Prostate gland (tissue), 2 donors: ENCODE measurements around the gene MAP4K4. TPM values are rescaled to one million over a fixed set of nuclear protein-coding genes. Genes with fewer than 3 reads are reported as not detected.

Experiments
- DNase-seq: peaks from one replicate; pipeline ENCODE4 v3.0.0-alpha.2; 2019; ENCODE audit warnings: low spot score
- H3K27ac ChIP-seq, 2 donors: fragments of 200-600 bp; sonication (generic); 2 replicates each; pipeline ENCODE4 v1.5.1; 2017 to 2019
- H3K27me3 ChIP-seq: fragments of 200-600 bp; sonication (generic); replicated peaks from 2 replicates; pipeline ENCODE4 v1.5.1; 2019; ENCODE audit not compliant: insufficient read depth
- H3K36me3 ChIP-seq, 2 donors: fragments of 200-600 bp; sonication (generic); 1 replicate in 1 of 2; 2 replicates in 1 of 2; pipeline versions ENCODE4 v1.5.1 to v1.8.1; 2017 to 2019
- H3K4me1 ChIP-seq: fragments of 200-600 bp; sonication (generic); replicated peaks from 2 replicates; pipeline ENCODE4 v1.5.1; 2019
- H3K4me3 ChIP-seq, 2 donors: fragments of 200-600 bp; sonication (generic); 2 replicates each; pipeline ENCODE4 v1.5.1; 2017 to 2019
- H3K9me3 ChIP-seq: fragments of 200-600 bp; sonication (generic); 2 replicates; pipeline ENCODE4 v1.5.1; 2017
- POLR2A ChIP-seq: fragments of 450-650 bp; IDR thresholded peaks from one replicate; pipeline ENCODE4 v1.6.1; 2016; ENCODE audit warnings: antibody characterized with exemption, mild to moderate bottlenecking
- POLR2AphosphoS5 ChIP-seq: sonication (generic); formaldehyde crosslinking; IDR thresholded peaks from one replicate; pipeline ENCODE4 v1.6.1; 2017; ENCODE audit warnings: antibody characterized with exemption
- WGBS: methylation state at CpG from one replicate; pipeline ENCODE4 v1.1.5; 2018; 5-methylcytosine and 5-hydroxymethylcytosine counted together
- intact Hi-C: fragments of 100-400 bp; cut with DNase I; formaldehyde crosslinking; loops from one replicate; pipeline ENCODE4 v1.14.2; 2022
- total RNA-seq, 2 donors: library from RNA; depleted of rRNA; stranded (reverse); fragments of >200 nt; gene quantifications; one replicate each; pipeline ENCODE4 v1.1.0, GENCODE V29; 2016
- TF ChIP-seq, protein P1 (sequence below), 4 experiments: fragments of 200-600 bp in 2 of 4; fragments of 450-650 bp in 2 of 4; sonication (generic) in 2 of 4; IDR thresholded peaks; 1 replicate in 3 of 4; 2 replicates in 1 of 4; pipeline ENCODE4 v1.5.1; 2016 to 2019; ENCODE audit warnings: antibody characterized with exemption in 4 of 4, mild to moderate bottlenecking in 2 of 4, moderate library complexity in 2 of 4

MAP4K4 gene
- total RNA-seq, 2 donors from 2014 or later: 23.6 to 107 TPM

DNA sequence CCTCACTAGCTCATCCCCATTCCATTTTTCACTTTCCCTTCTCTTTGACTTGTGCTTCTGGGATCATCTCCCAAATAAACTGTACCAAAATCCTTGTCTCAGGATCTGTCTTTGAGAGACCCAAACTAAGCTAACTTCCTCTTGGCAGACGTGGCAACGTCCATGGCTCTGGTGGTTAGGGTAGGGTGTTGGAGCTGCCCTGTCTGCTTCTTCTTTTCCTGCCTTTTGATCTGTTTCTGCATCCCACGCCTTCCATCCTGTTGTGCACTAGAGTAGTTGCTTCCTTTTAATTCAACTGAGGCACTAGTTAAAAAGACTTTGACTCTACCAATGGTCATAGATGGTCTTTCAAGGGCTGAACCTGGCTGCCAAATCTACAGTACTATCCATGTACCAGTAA, 5.5 kb upstream of the MAP4K4 start:
- TF ChIP-seq POLR2AphosphoS5: no peak
- no peak for TF ChIP-seq POLR2A
- TF ChIP-seq, protein P1, sequence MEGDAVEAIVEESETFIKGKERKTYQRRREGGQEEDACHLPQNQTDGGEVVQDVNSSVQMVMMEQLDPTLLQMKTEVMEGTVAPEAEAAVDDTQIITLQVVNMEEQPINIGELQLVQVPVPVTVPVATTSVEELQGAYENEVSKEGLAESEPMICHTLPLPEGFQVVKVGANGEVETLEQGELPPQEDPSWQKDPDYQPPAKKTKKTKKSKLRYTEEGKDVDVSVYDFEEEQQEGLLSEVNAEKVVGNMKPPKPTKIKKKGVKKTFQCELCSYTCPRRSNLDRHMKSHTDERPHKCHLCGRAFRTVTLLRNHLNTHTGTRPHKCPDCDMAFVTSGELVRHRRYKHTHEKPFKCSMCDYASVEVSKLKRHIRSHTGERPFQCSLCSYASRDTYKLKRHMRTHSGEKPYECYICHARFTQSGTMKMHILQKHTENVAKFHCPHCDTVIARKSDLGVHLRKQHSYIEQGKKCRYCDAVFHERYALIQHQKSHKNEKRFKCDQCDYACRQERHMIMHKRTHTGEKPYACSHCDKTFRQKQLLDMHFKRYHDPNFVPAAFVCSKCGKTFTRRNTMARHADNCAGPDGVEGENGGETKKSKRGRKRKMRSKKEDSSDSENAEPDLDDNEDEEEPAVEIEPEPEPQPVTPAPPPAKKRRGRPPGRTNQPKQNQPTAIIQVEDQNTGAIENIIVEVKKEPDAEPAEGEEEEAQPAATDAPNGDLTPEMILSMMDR (IDR thresholded peaks at IDR 0.05): no peak
- no peaks in the 10 kb centered on the region for H3K9me3 ChIP-seq
- intact Hi-C loops: loop anchor here (10.0 kb wide), 1 partner anchor 177 kb away; no protein-coding TSS in a partner anchor
- H3K36me3 ChIP-seq: no peaks in the 10 kb centered on the region
- no peaks in the 10 kb centered on the region for H3K4me1 ChIP-seq
- no peaks in the 10 kb centered on the region for H3K27me3 ChIP-seq
- H3K4me3 ChIP-seq: no peak overlapping the region
- no peak overlapping the region for H3K27ac ChIP-seq
- 62% methylated on average over 3 of the region's 3 CpGs for WGBS
- DNase-seq: no peak

DNA sequence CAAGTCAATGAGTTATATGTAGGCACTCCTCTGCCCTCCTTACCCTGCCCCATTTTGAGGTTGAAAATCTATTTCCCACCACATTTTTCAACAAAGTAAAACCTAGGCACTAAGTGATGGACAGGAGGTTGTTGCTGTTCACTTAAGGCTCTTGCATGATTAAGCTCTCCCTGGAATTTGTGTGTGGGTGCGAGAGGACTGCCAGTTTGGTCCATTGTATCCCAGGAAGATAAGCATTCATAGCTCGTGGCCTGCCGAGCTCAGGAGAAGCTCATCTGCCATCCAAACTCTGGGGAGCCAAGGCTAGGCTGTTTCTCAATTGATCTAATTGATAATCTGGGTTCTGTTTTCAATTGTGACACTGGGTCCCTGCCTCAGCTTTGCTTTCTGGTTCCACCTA, 4.7 kb upstream of the MAP4K4 start:
- TF ChIP-seq POLR2AphosphoS5 (no peak), POLR2A (no peak)
- TF ChIP-seq, protein P1 (IDR thresholded peaks at IDR 0.05): no peak
- WGBS: 94% methylated on average over 3 of the region's 3 CpGs
- no peak for DNase-seq
- no peak overlapping the region for H3K27ac ChIP-seq
- H3K27me3 ChIP-seq: no peaks in the 10 kb centered on the region
- intact Hi-C loops: loop anchor here (10.0 kb wide), 1 partner anchor 178 kb away; no protein-coding TSS in a partner anchor
- H3K4me3 ChIP-seq: no peak overlapping the region
- no peaks in the 10 kb centered on the region for H3K9me3 ChIP-seq
- no peaks in the 10 kb centered on the region for H3K4me1 ChIP-seq
- H3K36me3 ChIP-seq: no peaks in the 10 kb centered on the region

DNA sequence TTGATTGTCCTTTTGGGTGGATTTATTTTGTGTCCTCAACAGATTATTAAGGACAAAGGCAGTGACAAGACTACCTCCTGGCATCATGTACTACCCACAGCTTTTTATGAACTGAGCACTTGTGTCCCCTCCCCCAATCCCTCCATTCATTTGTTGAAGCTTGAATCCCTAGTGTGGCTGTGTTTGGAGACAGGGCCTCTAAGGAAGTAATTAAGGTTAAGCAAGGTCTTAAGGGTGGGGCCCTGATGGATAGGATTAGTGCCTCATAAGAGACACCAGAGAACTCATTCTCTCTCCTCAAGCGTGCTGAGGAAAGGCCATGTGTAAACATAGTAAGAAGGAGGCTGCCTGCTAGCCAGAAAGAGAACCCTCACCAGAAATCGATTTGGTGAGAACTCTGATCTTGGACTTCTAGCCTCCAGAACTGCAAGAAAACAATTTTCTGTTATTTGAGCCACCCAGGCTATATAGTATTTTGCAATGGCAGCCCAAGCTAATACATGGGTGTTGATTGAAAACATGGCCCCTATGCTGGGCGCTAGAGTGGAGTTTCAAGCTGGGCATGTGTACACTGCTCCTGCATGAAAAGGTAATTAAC, 3.4 kb upstream of the MAP4K4 start:
- intact Hi-C loops: loop anchor here (10.0 kb wide), 1 partner anchor 179 kb away; no protein-coding TSS in a partner anchor
- Histone ChIP-seq H3K9me3 (no peaks in the 10 kb centered on the region), H3K4me3 (no peak overlapping the region), H3K27ac (no peak overlapping the region), H3K27me3 (no peaks in the 10 kb centered on the region), H3K4me1 (no peaks in the 10 kb centered on the region), H3K36me3 (no peaks in the 10 kb centered on the region)
- no peak for DNase-seq
- WGBS: 88% methylated on average over 3 of the region's 3 CpGs
- TF ChIP-seq, protein P1 (IDR thresholded peaks at IDR 0.05): no peak
- no peak for TF ChIP-seq POLR2AphosphoS5
- no peak for TF ChIP-seq POLR2A

DNA sequence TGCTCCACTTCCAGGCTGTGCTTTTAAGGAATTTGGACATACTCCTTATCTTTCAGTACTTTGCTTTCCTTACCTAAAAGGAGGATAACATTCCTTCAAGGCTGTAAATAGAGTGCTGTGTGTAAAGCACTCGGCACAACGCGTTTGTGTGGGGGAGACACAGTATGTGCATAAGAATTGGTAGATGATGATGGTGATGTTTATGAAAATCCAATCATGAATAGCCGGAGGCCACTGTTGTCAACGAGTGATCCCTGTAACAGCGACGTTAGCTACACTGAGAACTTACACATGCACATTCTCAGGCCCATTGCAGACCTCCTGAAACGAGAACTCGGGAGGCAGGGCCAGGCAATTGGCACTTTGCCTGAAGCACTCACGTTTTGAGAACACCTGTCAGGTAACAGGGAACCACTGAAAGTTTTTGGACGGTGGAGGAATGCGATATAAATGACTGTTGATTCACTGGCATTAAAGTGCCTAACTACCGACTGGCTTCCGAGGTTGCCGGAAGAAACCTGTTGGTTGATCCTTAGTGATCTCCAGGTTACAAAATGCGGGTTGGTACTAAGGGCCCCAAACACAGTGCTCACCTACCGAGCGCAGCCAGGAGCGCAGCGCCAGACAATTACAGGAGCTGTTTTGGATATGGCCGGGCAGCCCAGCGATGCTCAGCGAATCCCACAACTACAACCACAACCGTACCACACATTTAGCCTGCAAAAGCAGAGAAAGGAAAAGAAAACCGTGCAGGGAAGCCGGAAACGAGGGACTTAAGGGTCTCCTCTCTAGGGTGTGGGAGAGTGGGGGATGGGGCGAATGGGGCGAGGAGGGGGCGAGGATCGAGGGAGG, 1.0 kb upstream of the MAP4K4 start:
- H3K4me1 ChIP-seq: no peaks in the 10 kb centered on the region
- H3K27me3 ChIP-seq: no peaks in the 10 kb centered on the region
- TF ChIP-seq, protein P1 (IDR thresholded peaks at IDR 0.05): no peak
- no peak for TF ChIP-seq POLR2A
- TF ChIP-seq POLR2AphosphoS5: no peak
- H3K27ac ChIP-seq: peak overlapping the region; percentile 75 to 78
- WGBS: 5% methylated on average over 31 of the region's 31 CpGs
- H3K9me3 ChIP-seq: no peaks in the 10 kb centered on the region
- intact Hi-C loops: loop anchor here (5.0 to 10.0 kb wide), 3 partner anchors 39 to 182 kb away; no protein-coding TSS in a partner anchor
- peak overlapping the region; percentile 57 to 62 for H3K4me3 ChIP-seq
- DNase-seq: peak; percentile 32
- H3K36me3 ChIP-seq: no peaks in the 10 kb centered on the region
